ENCODE measurements around the gene KRT7.

DNA sequence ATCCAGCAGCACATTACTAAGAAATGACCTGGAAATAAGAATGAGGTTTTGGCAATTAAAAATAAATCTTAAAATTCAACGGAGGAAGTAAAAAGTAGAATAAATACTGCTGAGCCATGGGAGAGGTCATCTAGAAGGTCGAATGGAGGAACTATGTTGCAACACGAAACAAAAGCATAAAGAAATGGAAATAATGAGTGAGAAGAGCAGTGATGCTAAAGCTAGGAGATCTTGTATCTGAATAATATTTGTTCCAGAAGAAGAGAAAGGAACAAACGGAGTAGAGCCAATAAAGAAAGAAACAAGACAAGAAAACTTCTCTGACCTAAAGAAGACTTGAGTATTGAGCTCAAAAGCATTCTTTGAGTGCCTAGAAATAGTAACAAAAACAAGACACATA lies 6.6 kb upstream of the KRT7 start:
- TF ChIP-seq, protein P1, sequence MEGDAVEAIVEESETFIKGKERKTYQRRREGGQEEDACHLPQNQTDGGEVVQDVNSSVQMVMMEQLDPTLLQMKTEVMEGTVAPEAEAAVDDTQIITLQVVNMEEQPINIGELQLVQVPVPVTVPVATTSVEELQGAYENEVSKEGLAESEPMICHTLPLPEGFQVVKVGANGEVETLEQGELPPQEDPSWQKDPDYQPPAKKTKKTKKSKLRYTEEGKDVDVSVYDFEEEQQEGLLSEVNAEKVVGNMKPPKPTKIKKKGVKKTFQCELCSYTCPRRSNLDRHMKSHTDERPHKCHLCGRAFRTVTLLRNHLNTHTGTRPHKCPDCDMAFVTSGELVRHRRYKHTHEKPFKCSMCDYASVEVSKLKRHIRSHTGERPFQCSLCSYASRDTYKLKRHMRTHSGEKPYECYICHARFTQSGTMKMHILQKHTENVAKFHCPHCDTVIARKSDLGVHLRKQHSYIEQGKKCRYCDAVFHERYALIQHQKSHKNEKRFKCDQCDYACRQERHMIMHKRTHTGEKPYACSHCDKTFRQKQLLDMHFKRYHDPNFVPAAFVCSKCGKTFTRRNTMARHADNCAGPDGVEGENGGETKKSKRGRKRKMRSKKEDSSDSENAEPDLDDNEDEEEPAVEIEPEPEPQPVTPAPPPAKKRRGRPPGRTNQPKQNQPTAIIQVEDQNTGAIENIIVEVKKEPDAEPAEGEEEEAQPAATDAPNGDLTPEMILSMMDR (IDR thresholded peaks at IDR 0.05; ENCODE audit: insufficient read depth, low read length, poor library complexity, severe bottlenecking): no peak
- TF ChIP-seq EZH2phosphoT487 (conservative IDR thresholded peaks at IDR 0.05; ENCODE audit: low read length): no peak
